GM12891 (cell line): ENCODE measurements around the gene HOOK1.

Experiments
- POLR2A ChIP-seq: IDR thresholded peaks from 2 replicates; pipeline ENCODE4 v1.6.1; 2011; ENCODE audit warnings: low read depth, low read length, control low read depth
- TAF1 ChIP-seq: IDR thresholded peaks from 2 replicates; pipeline ENCODE4 v1.6.1; 2011; ENCODE audit warnings: low read depth, low read length, control low read depth

DNA sequence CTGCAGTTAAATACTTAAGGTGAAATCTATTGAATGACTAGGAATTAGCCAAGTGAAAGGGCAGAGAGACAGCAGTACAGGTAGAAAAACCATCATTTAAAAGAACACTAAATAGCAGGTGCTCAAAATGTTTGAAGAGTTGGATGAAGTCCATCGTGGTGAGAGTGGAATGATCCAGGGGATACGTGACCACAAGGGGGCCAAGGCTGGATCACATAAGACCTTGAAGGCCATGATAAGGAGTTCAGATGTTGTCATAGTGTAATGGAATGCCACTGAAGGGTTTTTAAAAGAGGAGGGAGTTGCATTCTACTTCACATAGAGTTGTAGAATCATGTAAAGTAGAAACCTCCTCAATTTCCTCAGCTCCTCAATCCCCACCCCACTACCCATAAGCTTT, 34.8 kb upstream of the HOOK1 start:
- TF ChIP-seq POLR2A (no peak), TAF1 (no peak)
